ENCODE results near the gene NTNG1.

Gene NTNG1

GRCh38 chr1:107098961-107099360 is 41.9 kb upstream of the NTNG1 start:
- TF ChIP-seq CTCF (IDR thresholded peaks at IDR 0.05; ENCODE audit: insufficient read depth, low read length) = no peak
- TF ChIP-seq SPI1 (IDR thresholded peaks at IDR 0.05; ENCODE audit: borderline replicate concordance, low read depth) = no peak
- no peak for TF ChIP-seq GABPA (IDR thresholded peaks at IDR 0.05; ENCODE audit: low read depth)
- TF ChIP-seq POLR2AphosphoS5 (IDR thresholded peaks at IDR 0.05; ENCODE audit: low read depth) = no peak
- TF ChIP-seq, protein P1, sequence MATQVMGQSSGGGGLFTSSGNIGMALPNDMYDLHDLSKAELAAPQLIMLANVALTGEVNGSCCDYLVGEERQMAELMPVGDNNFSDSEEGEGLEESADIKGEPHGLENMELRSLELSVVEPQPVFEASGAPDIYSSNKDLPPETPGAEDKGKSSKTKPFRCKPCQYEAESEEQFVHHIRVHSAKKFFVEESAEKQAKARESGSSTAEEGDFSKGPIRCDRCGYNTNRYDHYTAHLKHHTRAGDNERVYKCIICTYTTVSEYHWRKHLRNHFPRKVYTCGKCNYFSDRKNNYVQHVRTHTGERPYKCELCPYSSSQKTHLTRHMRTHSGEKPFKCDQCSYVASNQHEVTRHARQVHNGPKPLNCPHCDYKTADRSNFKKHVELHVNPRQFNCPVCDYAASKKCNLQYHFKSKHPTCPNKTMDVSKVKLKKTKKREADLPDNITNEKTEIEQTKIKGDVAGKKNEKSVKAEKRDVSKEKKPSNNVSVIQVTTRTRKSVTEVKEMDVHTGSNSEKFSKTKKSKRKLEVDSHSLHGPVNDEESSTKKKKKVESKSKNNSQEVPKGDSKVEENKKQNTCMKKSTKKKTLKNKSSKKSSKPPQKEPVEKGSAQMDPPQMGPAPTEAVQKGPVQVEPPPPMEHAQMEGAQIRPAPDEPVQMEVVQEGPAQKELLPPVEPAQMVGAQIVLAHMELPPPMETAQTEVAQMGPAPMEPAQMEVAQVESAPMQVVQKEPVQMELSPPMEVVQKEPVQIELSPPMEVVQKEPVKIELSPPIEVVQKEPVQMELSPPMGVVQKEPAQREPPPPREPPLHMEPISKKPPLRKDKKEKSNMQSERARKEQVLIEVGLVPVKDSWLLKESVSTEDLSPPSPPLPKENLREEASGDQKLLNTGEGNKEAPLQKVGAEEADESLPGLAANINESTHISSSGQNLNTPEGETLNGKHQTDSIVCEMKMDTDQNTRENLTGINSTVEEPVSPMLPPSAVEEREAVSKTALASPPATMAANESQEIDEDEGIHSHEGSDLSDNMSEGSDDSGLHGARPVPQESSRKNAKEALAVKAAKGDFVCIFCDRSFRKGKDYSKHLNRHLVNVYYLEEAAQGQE (IDR thresholded peaks at IDR 0.05; ENCODE audit: insufficient replicate concordance, low read depth) = no peak
- H3K27ac ChIP-seq (replicated peaks) = no peak overlapping the region
- H3K27me3 ChIP-seq (ENCODE audit: insufficient read depth, poor library complexity, severe bottlenecking) = no peaks in the 10 kb centered on the region
- H3K4me3 ChIP-seq (replicated peaks; ENCODE audit: insufficient read depth, low read length) = no peak overlapping the region
- no peak for DNase-seq (ENCODE audit: low read depth in 1 of 2, low spot score in 1 of 2)

DNA sequence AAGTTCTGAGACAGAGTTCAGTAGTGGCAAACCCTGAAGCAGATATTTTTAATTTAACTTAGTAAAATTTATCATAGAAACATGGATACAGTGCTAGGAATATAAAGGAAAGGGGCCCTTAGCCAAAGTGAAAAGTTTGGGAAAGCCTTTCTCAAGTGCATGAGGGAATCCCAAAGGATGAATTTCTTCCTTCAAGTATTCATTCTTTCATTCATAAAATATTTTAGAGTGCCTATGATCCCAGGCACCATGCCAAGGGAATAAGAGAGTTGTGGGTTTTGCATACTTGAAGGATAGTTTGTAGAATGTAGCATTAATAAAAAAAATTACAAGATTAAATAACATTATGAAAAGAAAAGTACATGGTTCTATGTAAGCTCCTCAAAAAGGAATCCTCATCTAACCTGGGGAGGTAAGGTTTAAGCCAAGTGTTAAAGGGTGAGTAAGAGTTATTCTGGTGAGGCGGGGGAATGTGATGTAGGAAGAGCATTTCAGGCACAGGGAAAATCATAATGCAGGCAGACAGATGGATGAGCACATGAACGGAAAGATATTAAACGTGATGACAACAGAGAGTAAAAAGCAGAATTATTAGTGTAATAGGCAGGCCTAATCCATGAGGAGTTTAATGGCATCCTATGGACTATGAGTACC is 40.4 kb upstream of the NTNG1 start:
- no peak for DNase-seq (ENCODE audit: low read depth in 1 of 2, low spot score in 1 of 2)
- TF ChIP-seq, protein P1 (IDR thresholded peaks at IDR 0.05; ENCODE audit: insufficient replicate concordance, low read depth) = no peak
- TF ChIP-seq CTCF (IDR thresholded peaks at IDR 0.05; ENCODE audit: insufficient read depth, low read length) (no peak), POLR2AphosphoS5 (IDR thresholded peaks at IDR 0.05; ENCODE audit: low read depth) (no peak), GABPA (IDR thresholded peaks at IDR 0.05; ENCODE audit: low read depth) (no peak), SPI1 (IDR thresholded peaks at IDR 0.05; ENCODE audit: borderline replicate concordance, low read depth) (no peak)
- no peaks in the 10 kb centered on the region for H3K27me3 ChIP-seq (ENCODE audit: insufficient read depth, poor library complexity, severe bottlenecking)
- H3K27ac ChIP-seq (replicated peaks) = no peak overlapping the region
- H3K4me3 ChIP-seq (replicated peaks; ENCODE audit: insufficient read depth, low read length) = no peak overlapping the region

GRCh38 chr1:107105914-107106313 is 34.9 kb upstream of the NTNG1 start:
- Histone ChIP-seq H3K27me3 (ENCODE audit: insufficient read depth, poor library complexity, severe bottlenecking) (no peaks in the 10 kb centered on the region), H3K27ac (replicated peaks) (no peak overlapping the region), H3K4me3 (replicated peaks; ENCODE audit: insufficient read depth, low read length) (no peak overlapping the region)
- TF ChIP-seq, protein P1 (IDR thresholded peaks at IDR 0.05; ENCODE audit: insufficient replicate concordance, low read depth) = no peak
- TF ChIP-seq CTCF (IDR thresholded peaks at IDR 0.05; ENCODE audit: insufficient read depth, low read length) = no peak
- TF ChIP-seq SPI1 (IDR thresholded peaks at IDR 0.05; ENCODE audit: borderline replicate concordance, low read depth) = no peak
- TF ChIP-seq POLR2AphosphoS5 (IDR thresholded peaks at IDR 0.05; ENCODE audit: low read depth) = no peak
- no peak for TF ChIP-seq GABPA (IDR thresholded peaks at IDR 0.05; ENCODE audit: low read depth)
- no peak for DNase-seq (ENCODE audit: low read depth in 1 of 2, low spot score in 1 of 2)
